Vagina (tissue), 2 donors: ENCODE measurements around the gene TMEM232.

ENCODE experiments used
- CTCF ChIP-seq, 3 experiments: fragments of 450-650 bp in 2 of 3; fragments of 200-600 bp in 1 of 3; sonication (generic) in 1 of 3; IDR thresholded peaks; one replicate each; pipeline ENCODE4 v1.5.1; 2017 to 2019; ENCODE audit warnings: antibody characterized with exemption in 3 of 3, mild to moderate bottlenecking in 2 of 3, moderate library complexity in 2 of 3
- POLR2AphosphoS5 ChIP-seq, 2 donors: sonication (generic); formaldehyde crosslinking; IDR thresholded peaks; one replicate each; pipeline ENCODE4 v1.9.0; 2017; ENCODE audit warnings: antibody characterized with exemption in 2 of 2, mild to moderate bottlenecking in 2 of 2, low read depth in 1 of 2; ENCODE audit not compliant: insufficient read depth in 1 of 2

GRCh38 chr5:110476164-110476563 is 250.3 kb downstream of the TMEM232 start:
- TF ChIP-seq CTCF (IDR thresholded peaks at IDR 0.05) (no peak), POLR2AphosphoS5 (IDR thresholded peaks at IDR 0.05; ENCODE audit: insufficient read depth in 1 of 2, low read depth in 1 of 2) (no peak)
